Measurements from ENCODE around the gene GHR. TPM values are rescaled to one million over a fixed set of nuclear protein-coding genes. Genes with fewer than 3 reads are reported as not detected.
"Not testable (repeated sequence)": the region's sequence is repeated elsewhere in the genome, so short reads cannot be mapped to it uniquely, and the experiment has no call there.

Gene GHR
- total RNA-seq, 2 donors from 2014 or later: not detected

DNA sequence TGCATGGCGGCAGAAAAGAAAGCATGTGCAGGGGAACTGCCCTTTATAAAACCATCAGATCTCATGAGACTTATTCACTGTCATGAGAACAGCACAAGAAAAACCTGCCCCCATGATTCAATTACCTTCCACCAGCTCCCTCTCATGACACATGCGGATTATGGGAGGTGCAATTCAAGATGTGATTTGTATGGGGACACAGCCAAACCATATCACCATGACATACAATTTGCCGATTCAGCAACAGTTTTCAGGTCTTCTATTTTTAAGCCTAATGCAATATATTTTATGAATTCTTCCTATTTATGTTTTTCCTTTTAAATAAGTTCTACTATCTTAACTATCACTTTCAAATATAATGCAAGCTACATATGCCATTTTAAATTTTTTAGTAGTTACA lies 242.6 kb downstream of the GHR start:
- Mint-ChIP-seq H3K36me3 (ENCODE audit: insufficient read depth in 2 of 2) (no peaks in the 10 kb centered on the region), H3K9me3 (peaks cover 2 to 4% of the 10 kb centered on the region in 2 donors), H3K4me1 (ENCODE audit: low read depth) (no peaks in the 10 kb centered on the region), H3K27ac (no peak overlapping the region), H3K4me3 (no peak overlapping the region), H3K27me3 (ENCODE audit: low read depth) (no peaks in the 10 kb centered on the region)
- no peak for DNase-seq
- no peak for ATAC-seq (replicated peaks in 1 of 2)

GRCh38 chr5:42666869-42667268 lies 243.6 kb downstream of the GHR start:
- Mint-ChIP-seq H3K4me3 (no peak overlapping the region), H3K9me3 (peaks cover 2% of the 10 kb centered on the region in 2 donors), H3K27ac (no peak overlapping the region), H3K27me3 (ENCODE audit: low read depth) (no peaks in the 10 kb centered on the region), H3K4me1 (ENCODE audit: low read depth) (no peaks in the 10 kb centered on the region), H3K36me3 (ENCODE audit: insufficient read depth in 2 of 2) (no peaks in the 10 kb centered on the region)
- DNase-seq (no peak), ATAC-seq (replicated peaks in 1 of 2) (no peak)

DNA sequence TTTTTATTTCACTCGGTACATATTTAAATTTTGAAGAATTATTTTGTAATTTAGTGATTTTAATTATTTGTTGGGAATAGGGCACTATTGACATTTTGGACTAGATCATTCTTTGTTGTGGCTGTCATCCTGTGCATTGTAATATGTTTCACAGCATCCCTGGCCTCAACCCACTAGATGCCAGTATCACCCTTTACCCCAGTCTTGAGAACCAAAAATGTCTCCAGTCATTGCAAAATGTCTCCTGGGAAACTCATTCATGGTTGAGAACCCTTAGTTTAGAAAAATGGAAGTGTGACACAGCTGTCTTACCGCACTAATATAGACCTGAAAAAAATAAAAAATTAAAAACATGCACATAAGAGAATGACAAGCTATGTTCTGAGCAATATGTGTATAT lies 245.0 kb downstream of the GHR start:
- H3K4me1 Mint-ChIP-seq (ENCODE audit: low read depth): no peaks in the 10 kb centered on the region
- ATAC-seq (replicated peaks in 1 of 2) (no peak), DNase-seq (no peak)
- H3K27me3 Mint-ChIP-seq (ENCODE audit: low read depth): no peaks in the 10 kb centered on the region
- H3K9me3 Mint-ChIP-seq: peaks cover 0 to 2% of the 10 kb centered on the region in 2 donors
- H3K4me3 Mint-ChIP-seq: no peak overlapping the region
- H3K36me3 Mint-ChIP-seq (ENCODE audit: insufficient read depth in 2 of 2): no peaks in the 10 kb centered on the region
- H3K27ac Mint-ChIP-seq: no peak overlapping the region

- Mint-ChIP-seq H3K36me3 (ENCODE audit: insufficient read depth in 2 of 2) (no peaks in the 10 kb centered on the region), H3K4me3 (no peak overlapping the region), H3K27ac (no peak overlapping the region), H3K4me1 (ENCODE audit: low read depth) (no peaks in the 10 kb centered on the region), H3K9me3 (no peaks in the 10 kb centered on the region), H3K27me3 (ENCODE audit: low read depth) (no peaks in the 10 kb centered on the region)
- DNase-seq (no peak), ATAC-seq (replicated peaks in 1 of 2) (no peak)
Observed at GRCh38 chr5:42672925-42673324, 249.7 kb downstream of the GHR start.

DNA sequence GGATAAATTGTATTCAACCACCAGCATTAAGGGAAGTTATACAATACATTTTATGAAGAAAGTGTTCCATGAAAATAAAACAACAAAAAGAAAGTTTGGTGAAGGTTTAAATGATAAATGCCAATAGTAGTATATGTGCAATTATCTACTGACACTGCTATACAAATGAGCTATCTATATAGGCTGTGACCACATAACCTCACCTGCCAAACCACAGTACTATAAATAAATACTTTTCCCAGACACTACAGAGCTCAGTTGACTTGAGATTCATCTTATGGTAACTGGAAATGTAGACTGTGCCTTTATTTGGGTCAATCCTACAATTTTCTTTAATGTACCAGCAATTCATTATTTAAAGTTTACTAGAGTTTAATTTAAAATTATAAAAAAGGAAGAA lies 252.4 kb downstream of the GHR start:
- Mint-ChIP-seq H3K27ac (no peak overlapping the region), H3K27me3 (ENCODE audit: low read depth) (no peaks in the 10 kb centered on the region), H3K36me3 (ENCODE audit: insufficient read depth in 2 of 2) (no peaks in the 10 kb centered on the region), H3K4me3 (no peak overlapping the region), H3K4me1 (ENCODE audit: low read depth) (no peaks in the 10 kb centered on the region), H3K9me3 (no peaks in the 10 kb centered on the region)
- DNase-seq: no peak
- no peak for ATAC-seq (replicated peaks in 1 of 2)

- no peak overlapping the region for H3K27ac Mint-ChIP-seq
- H3K36me3 Mint-ChIP-seq (ENCODE audit: insufficient read depth in 2 of 2): no peaks in the 10 kb centered on the region
- no peaks in the 10 kb centered on the region for H3K9me3 Mint-ChIP-seq
- DNase-seq (no peak), ATAC-seq (replicated peaks in 1 of 2) (no peak)
- H3K4me3 Mint-ChIP-seq: no peak overlapping the region
- no peaks in the 10 kb centered on the region for H3K4me1 Mint-ChIP-seq (ENCODE audit: low read depth)
- H3K27me3 Mint-ChIP-seq (ENCODE audit: low read depth): no peaks in the 10 kb centered on the region
Observed at GRCh38 chr5:42676362-42676761, 253.1 kb downstream of the GHR start.

GRCh38 chr5:42677156-42677842 lies 254.1 kb downstream of the GHR start:
- Mint-ChIP-seq H3K9me3 (peaks cover 0 to under 1% of the 10 kb centered on the region in 2 donors), H3K27ac (no peak overlapping the region), H3K27me3 (ENCODE audit: low read depth) (no peaks in the 10 kb centered on the region), H3K36me3 (ENCODE audit: insufficient read depth in 2 of 2) (no peaks in the 10 kb centered on the region), H3K4me1 (ENCODE audit: low read depth) (no peaks in the 10 kb centered on the region), H3K4me3 (no peak overlapping the region)
- DNase-seq (no peak), ATAC-seq (replicated peaks in 1 of 2) (no peak)

DNA sequence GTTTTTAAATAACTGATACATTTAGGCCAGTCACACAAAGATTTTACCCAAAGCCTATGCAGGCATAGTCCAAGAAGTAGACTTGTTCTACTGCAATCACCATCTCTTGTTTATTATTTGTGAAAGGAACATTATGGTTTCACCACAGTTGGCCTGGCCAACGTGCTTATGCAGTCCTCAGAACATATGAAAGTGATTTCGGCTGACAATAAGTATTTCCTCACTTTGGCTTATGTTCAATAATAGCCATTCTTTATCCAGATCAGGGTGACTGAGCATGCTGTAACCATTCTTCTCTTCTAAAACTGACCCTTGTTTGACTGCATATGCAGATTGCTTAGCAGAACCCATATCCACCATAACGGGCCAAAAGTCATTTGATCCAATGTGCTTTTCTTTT lies 256.8 kb downstream of the GHR start:
- DNase-seq (no peak), ATAC-seq (replicated peaks in 1 of 2) (no peak)
- Mint-ChIP-seq H3K36me3 (ENCODE audit: insufficient read depth in 2 of 2) (no peaks in the 10 kb centered on the region), H3K27me3 (ENCODE audit: low read depth) (no peaks in the 10 kb centered on the region), H3K9me3 (peaks cover 2 to 4% of the 10 kb centered on the region in 2 donors), H3K27ac (no peak overlapping the region), H3K4me1 (ENCODE audit: low read depth) (no peaks in the 10 kb centered on the region), H3K4me3 (no peak overlapping the region)

DNA sequence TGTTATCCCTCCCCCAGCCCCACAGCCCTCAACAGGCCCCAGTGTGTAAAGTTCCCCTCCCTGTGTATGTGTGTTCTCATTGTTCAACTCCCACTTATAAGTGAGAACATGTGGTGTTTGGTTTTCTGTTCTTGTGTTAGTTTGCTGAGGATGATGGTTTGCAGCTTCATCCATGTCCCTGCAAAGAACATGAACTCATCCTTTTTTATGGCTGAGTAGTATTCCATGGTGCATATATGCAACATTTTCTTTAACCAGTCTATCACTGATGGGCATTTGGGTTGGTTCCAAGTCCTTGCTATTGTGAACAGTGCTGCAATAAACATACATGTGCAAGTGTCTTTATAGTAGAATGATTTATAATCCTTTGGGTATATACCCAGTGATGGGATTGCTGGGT lies 261.8 kb downstream of the GHR start:
- not testable (repeated sequence) for DNase-seq; H3K9me3 Mint-ChIP-seq; H3K4me3 Mint-ChIP-seq; ATAC-seq (replicated peaks in 1 of 2); H3K27me3 Mint-ChIP-seq (ENCODE audit: low read depth); H3K4me1 Mint-ChIP-seq (ENCODE audit: low read depth); H3K27ac Mint-ChIP-seq; H3K36me3 Mint-ChIP-seq (ENCODE audit: insufficient read depth in 2 of 2)

DNA sequence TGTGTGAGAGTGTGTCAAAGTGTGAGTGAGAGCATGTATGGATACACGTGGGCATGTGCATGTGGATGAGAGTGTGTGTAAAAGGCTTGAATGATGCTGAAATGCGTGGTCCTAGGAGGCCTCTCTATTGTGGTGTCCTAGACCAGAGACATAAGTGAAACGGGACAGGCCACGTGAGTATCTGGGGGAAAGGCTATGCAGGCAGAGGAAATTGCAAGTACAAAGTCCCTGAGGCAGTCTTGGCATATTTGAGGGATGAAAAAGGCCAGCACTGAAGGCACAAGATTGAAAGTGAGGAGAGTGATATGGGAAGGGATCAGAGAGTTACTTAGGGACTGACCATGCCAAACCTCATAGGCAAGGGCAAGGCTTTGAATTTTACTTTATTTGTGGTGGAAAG lies 266.2 kb downstream of the GHR start:
- H3K27ac Mint-ChIP-seq: no peak overlapping the region

DNA sequence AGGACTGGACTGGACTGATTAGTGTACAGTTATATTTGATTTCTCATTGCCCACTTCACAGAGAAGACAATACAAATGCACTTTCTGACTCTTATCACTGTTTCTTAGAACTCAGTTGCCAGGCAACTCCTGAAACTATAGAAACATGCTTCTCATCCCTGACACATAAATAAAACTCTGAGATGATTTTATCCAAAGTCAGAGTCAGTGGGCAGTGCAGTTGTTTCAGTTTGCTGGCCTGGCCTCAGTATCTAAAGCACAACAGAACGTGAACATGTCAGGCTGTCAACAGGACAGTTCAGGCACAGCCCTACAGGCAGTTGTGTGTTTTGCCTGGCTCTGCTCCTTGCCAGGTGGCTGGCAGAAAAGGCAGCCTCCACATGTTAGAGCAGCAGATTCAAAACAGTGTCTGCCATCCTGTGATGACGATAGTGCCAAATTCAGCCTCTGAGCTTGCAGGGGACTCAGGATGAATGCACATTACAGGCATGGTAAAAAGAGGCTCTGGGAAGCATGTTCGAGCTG lies 268.2 kb downstream of the GHR start:
- no peaks in the 10 kb centered on the region for H3K9me3 Mint-ChIP-seq
- ATAC-seq (replicated peaks in 1 of 2): peak in 1 of 2 donors; percentile 57
- H3K27me3 Mint-ChIP-seq (ENCODE audit: low read depth): no peaks in the 10 kb centered on the region
- H3K27ac Mint-ChIP-seq: no peak overlapping the region
- no peak overlapping the region for H3K4me3 Mint-ChIP-seq
- no peak for DNase-seq
- no peaks in the 10 kb centered on the region for H3K4me1 Mint-ChIP-seq (ENCODE audit: low read depth)
- no peaks in the 10 kb centered on the region for H3K36me3 Mint-ChIP-seq (ENCODE audit: insufficient read depth in 2 of 2)

More for the DNA sequence above, 266.2 kb downstream of the GHR start:
- Mint-ChIP-seq H3K36me3 (ENCODE audit: insufficient read depth in 2 of 2) (no peaks in the 10 kb centered on the region), H3K4me3 (no peak overlapping the region), H3K4me1 (ENCODE audit: low read depth) (no peaks in the 10 kb centered on the region), H3K9me3 (peaks cover 0 to 2% of the 10 kb centered on the region in 2 donors), H3K27me3 (ENCODE audit: low read depth) (no peaks in the 10 kb centered on the region)
- no peak for DNase-seq
- ATAC-seq (replicated peaks in 1 of 2): no peak

DNA sequence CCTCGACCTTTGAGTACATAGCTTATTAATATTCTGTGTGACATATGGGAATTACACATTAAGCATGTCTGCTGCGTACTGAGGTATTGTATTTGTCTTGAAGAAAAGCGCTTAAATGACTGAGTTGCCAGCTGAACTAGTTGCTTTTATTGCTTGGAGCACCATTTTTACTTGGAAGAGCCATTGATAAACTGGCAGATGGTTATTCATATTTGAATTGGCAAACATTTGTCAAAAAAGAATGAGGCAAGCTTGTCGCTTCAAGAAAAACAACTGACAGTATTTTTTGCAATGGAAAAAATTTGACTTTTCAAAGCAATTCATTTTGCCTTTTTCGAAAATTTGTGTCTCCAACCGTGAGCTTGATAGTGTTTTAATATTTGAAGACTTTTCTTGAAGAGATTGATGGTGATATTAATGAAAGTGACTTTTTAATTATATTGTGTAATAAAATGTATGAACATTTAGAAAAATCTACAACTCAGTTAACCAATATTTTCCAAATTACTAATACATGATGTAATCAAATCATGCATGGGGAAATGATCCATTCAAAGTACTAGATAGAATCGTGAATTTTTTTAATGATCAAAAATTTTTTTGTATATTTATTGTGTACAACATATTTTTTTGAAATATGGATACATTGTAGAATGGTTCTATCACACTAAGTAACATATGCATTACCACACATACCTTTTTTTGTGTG lies 278.3 kb downstream of the GHR start:
- peaks cover 3% of the 10 kb centered on the region in 2 donors for H3K9me3 Mint-ChIP-seq
- ATAC-seq (replicated peaks in 1 of 2) (no peak), DNase-seq (no peak)
- H3K27me3 Mint-ChIP-seq (ENCODE audit: low read depth): no peaks in the 10 kb centered on the region
- peaks cover 0 to 2% of the 10 kb centered on the region in 2 donors for H3K36me3 Mint-ChIP-seq (ENCODE audit: insufficient read depth in 2 of 2)
- no peak overlapping the region for H3K27ac Mint-ChIP-seq
- H3K4me1 Mint-ChIP-seq (ENCODE audit: low read depth): no peaks in the 10 kb centered on the region
- H3K4me3 Mint-ChIP-seq: no peak overlapping the region

- peaks cover 0 to 2% of the 10 kb centered on the region in 2 donors for H3K36me3 Mint-ChIP-seq (ENCODE audit: insufficient read depth in 2 of 2)
- no peaks in the 10 kb centered on the region for H3K27me3 Mint-ChIP-seq (ENCODE audit: low read depth)
- H3K4me1 Mint-ChIP-seq (ENCODE audit: low read depth): no peaks in the 10 kb centered on the region
- H3K9me3 Mint-ChIP-seq: peaks cover 3% of the 10 kb centered on the region in 2 donors
- no peak overlapping the region for H3K27ac Mint-ChIP-seq
- H3K4me3 Mint-ChIP-seq: no peak overlapping the region
- ATAC-seq (replicated peaks in 1 of 2): no peak
- DNase-seq: no peak
Observed at GRCh38 chr5:42703238-42703637, 280.0 kb downstream of the GHR start.

All from activated T-cell treated with anti-CD3 and anti-CD28 coated beads, Interleukin-2, amount 50 U/mL, for 72 hours (primary cell).